ENCODE data around the gene POU2F2.

DNA sequence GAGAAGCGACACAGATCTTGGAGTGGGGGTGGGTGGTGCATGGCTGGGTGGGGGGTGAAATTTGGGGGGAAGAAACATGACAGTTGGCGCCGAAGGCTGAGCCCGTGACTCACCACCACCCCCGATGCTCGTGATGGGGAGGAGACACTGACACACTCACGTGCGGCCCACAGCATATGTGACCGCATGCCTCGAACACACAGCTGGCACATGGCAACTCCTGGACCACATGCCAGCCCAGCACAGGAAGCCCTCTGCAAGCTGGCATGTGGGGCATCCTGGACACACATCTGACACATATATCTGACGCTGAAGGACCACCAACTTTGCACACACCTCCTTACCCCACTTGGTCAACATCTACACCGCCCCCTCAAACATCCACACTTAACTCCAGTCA, 61.0 kb downstream of the POU2F2 start:
- no peak for TF ChIP-seq POLR2AphosphoS5 (IDR thresholded peaks at IDR 0.05; ENCODE audit: borderline replicate concordance, low read depth, low read length)
- TF ChIP-seq EZH2 (IDR thresholded peaks at IDR 0.05): no peak
